NK-92 (cell line): Measurements from ENCODE around the gene TRIM16.
"Not testable (repeated sequence)": the region's sequence is repeated elsewhere in the genome, so short reads cannot be mapped to it uniquely, and the experiment has no call there.

Experiments
- DNase-seq: peaks from one replicate; lab custom pipeline; 2025; ENCODE audit not compliant: unreplicated experiment; lab: John Stamatoyannopoulos, UW

The TRIM16 gene

GRCh38 chr17:15619331-15620058, 64.6 kb downstream of the TRIM16 start, which contains the start of gene FBXW10B:
Gene FBXW10B (minus strand): TSS chr17:15619704. CDS start chr17:15619512, 192 bp downstream.
- not testable (repeated sequence) for DNase-seq

GRCh38 chr17:15616828-15617227, 67.3 kb downstream of the TRIM16 start:
- DNase-seq, result not testable (repeated sequence)

GRCh38 chr17:15615850-15616249, 68.3 kb downstream of the TRIM16 start:
- not testable (repeated sequence) for DNase-seq

- DNase-seq, result not testable (repeated sequence)
Observed at GRCh38 chr17:15613111-15613510, 71.0 kb downstream of the TRIM16 start.

DNA sequence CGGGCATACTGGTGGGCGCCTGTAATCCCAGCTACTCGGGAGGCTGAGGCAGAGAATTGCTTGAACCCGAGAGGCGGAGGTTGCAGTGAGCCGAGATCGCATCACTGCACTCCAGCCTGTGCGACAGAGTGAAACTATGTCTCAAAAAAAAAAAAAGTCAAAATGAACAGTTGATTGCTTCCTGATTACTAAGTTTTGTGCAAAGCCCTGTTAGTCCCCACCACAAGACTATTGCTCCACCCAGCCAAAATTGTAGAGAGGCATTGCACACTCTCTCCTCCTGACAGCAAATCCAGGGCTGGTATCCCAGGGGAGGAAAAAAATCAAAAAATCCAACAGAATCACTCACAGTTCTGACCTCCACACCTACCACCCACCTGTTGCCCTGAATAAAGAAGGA, 91.2 kb downstream of the TRIM16 start:
- DNase-seq, result not testable (repeated sequence)

- DNase-seq, result not testable (repeated sequence)
Observed at GRCh38 chr17:15591986-15592385, 92.1 kb downstream of the TRIM16 start.

DNA sequence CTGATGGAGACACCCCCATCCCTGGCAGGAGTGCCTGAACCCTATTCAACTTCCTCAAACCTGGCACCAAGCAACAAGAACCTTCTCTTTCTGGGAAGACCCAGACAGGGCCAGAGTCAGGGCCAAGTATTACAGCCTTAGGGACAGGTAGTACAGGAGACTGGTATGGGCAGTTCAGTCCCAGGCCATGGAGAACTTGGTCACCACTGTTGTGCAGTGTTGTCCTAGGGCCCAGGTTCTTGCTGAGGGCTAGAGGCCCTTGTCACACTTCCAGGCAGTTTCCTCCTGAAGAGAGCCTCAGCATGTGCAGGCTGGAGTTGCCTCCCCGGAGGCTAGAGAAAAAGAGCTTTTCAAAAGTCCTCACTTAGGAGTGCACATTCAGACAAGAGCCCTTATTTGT, 93.3 kb downstream of the TRIM16 start:
- DNase-seq, result not testable (repeated sequence)

DNA sequence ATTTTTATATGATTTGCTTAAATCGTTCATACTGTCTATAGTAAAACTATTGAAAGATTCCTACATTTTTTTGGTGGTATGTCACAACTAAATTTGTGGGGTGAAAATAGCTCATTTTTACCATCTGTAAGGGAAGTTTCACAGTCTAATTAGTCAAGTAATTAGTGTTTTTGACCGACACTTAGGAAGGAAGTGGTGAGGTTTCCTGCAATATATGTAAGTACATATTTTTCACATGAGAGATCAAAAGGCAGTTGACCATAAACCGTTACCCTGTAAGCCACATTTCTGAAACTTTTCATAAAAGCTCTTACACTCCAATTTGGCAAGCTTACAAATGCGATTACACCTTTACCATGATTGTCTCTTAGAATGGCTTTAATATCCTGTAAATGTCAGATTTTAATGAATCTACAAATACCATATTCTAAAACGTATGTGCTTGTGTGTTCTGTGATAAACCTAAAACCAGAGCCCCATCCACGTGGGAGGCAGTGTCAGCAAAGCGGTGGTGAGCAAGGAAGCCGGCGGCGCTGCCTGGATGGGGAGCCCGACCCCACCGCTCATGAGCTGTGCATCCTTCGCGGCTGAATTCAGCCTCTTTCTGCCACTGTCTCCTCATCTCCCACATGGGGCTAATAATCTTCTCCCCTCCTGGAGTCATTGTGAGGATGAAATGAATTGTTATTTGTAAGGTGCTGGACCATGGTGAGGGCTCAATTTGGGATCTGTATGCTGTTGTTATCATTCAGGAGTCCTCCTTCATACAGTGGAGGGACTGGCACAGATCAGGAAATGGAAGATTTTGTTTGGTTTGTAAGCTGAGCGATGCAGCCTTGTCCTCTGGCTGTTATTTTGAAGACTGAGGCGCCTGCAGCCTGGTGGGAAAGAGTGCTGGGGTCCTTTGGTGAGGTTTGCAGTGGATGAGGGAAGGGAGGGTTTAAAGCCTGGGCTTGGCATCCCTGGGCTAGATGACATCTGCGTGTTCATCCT, 94.3 kb downstream of the TRIM16 start:
- not testable (repeated sequence) for DNase-seq

- not testable (repeated sequence) for DNase-seq
Observed at GRCh38 chr17:15588017-15588416, 96.1 kb downstream of the TRIM16 start.

- DNase-seq, result not testable (repeated sequence)
Observed at GRCh38 chr17:15583313-15583712, 100.8 kb downstream of the TRIM16 start.

- not testable (repeated sequence) for DNase-seq
Observed at GRCh38 chr17:15581462-15581861, 102.6 kb downstream of the TRIM16 start.
